ENCODE data around the gene COQ10A.

- TF ChIP-seq CTCF (IDR thresholded peaks at IDR 0.05; ENCODE audit: low read depth, low read length): no peak
- no peak for TF ChIP-seq EZH2phosphoT487 (IDR thresholded peaks at IDR 0.05; ENCODE audit: low read depth)
These were observed 27.1 kb downstream of the COQ10A start for GRCh38 chr12:56293795-56294194.
